ENCODE measurements around the gene ANKRD17. TPM values are rescaled to one million over a fixed set of nuclear protein-coding genes. Genes with fewer than 3 reads are reported as not detected.

Gene ANKRD17
- total and polyA plus RNA-seq, 2 of the 4 experiments (the other 2 are of a cell fraction): 28.5 to 75.3 TPM

DNA sequence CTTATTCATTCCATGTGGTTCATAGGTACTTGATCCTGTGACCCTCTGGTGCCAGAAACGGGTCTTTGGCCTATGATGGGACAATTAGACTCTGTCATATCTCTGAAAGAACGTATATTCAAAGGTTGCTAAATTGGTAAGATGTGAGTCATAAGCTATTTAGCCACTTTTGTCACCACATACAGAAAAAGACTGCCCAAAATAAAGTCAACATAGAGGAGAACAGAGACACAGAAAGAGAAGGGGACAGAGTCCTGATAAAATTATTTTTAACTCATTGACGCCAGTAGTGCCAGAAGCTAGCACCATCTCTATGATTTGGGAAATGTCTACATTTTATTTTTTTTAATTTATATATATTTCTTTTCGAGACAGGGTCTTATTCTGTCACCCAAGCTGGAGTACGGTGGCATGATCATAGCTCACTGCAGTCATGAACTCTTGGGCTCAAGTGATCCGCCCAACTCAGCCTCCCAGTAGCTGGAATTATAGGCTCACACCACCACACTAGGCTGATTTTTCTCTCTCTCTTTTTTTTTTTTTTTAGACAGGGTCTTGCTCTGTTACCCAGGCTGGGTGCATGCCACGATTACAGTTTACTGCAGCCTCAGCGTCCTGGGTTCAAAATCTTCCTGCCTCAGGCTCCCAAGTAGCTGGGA lies 96.9 kb downstream of the ANKRD17 start:
- H2AK9ac ChIP-seq (replicated peaks; ENCODE audit: low read depth, low read length, poor library complexity): no peak overlapping the region
- no peaks in the 10 kb centered on the region for H3K9me3 ChIP-seq (ENCODE audit: control insufficient read depth, insufficient read depth, low read length)
- WGBS, 2 experiments (ENCODE audit: extremely low coverage in 2 of 2, insufficient read length in 1 of 2): no CpG with 5 or more reads among the region's 8 CpGs
- H3K18ac ChIP-seq (ENCODE audit: low read depth, low read length): no peak overlapping the region
- H3K56ac ChIP-seq (ENCODE audit: extremely low read depth, insufficient read depth, low read length): no peak overlapping the region
- CTCF ChIA-PET: no interaction called here
- H4K8ac ChIP-seq (ENCODE audit: low read depth in 2 of 2, low read length in 2 of 2): no peak overlapping the region
- H3K79me1 ChIP-seq (ENCODE audit: low read depth in 1 of 2, low read length in 2 of 2): peaks cover 29 to 46% of the 10 kb centered on the region in 2 experiments
- in situ Hi-C loops (cut with MboI; ENCODE audit: low sequenced_read_pairs) (no loop called here), dilution Hi-C loops (cut with HindIII; ENCODE audit: low sequenced_read_pairs, unreplicated experiment) (no loop called here), intact Hi-C loops (cut with micrococcal nuclease) (no loop called here)
- H2BK5ac ChIP-seq (ENCODE audit: low read depth, low read length, poor library complexity, severe bottlenecking): no peak overlapping the region
- H3K23ac ChIP-seq (ENCODE audit: low read depth, low read length): no peak overlapping the region
- no peak overlapping the region for H3K4me2 ChIP-seq (ENCODE audit: low read depth, low read length)
- 0 out of 2 replicates have a peak, but pooled peaks cover 2% of the 10 kb centered on the region for H3K4me1 ChIP-seq (ENCODE audit: control insufficient read depth, insufficient read depth, low read length)
- H2BK120ac ChIP-seq (ENCODE audit: low read depth, low read length): no peak overlapping the region
- ATAC-seq (ENCODE audit: low read depth): no peak
- no TSS peak for BruUV-seq (replicated peaks)
- H2AK5ac ChIP-seq (ENCODE audit: low read depth, low read length): no peak overlapping the region
- H3K27me3 ChIP-seq (ENCODE audit: control insufficient read depth, insufficient read depth, low read length): no peaks in the 10 kb centered on the region
- H3K9ac ChIP-seq (ENCODE audit: low read depth, low read length): no peak overlapping the region
- no peak for DNase-seq
- H3K14ac ChIP-seq (replicated peaks; ENCODE audit: low read depth, low read length): no peak overlapping the region
- no peak overlapping the region for H3K4me3 ChIP-seq (ENCODE audit: insufficient read depth, low read depth, low read length)
- H4K91ac ChIP-seq (ENCODE audit: insufficient read depth, low read depth, low read length): no peak overlapping the region
- H2BK20ac ChIP-seq (ENCODE audit: low read depth, low read length): no peak overlapping the region
- peaks cover 17% of the 10 kb centered on the region for H3K36me3 ChIP-seq (ENCODE audit: control insufficient read depth, insufficient read depth, low read length)
- TF ChIP-seq CEBPB (IDR thresholded peaks at IDR 0.05; ENCODE audit: low read depth, low read length) (no peak), RAD21 (IDR thresholded peaks at IDR 0.05; ENCODE audit: low read length) (no peak), BHLHE40 (IDR thresholded peaks at IDR 0.05; ENCODE audit: low read depth, low read length) (no peak), MXI1 (IDR thresholded peaks at IDR 0.05; ENCODE audit: borderline replicate concordance, low read depth, low read length) (no peak), CHD1 (IDR thresholded peaks at IDR 0.05; ENCODE audit: low read depth, low read length) (no peak), MAFK (IDR thresholded peaks at IDR 0.05; ENCODE audit: low read depth, low read length) (no peak)
- POLR2A ChIA-PET (ENCODE audit: unreplicated experiment): no interaction called here
- H3K4ac ChIP-seq (ENCODE audit: low read depth, low read length): no peak overlapping the region
- H2AFZ ChIP-seq (replicated peaks; ENCODE audit: low read length, poor library complexity): no peak overlapping the region
- H3K27ac ChIP-seq (ENCODE audit: insufficient read depth, low read length): no peak overlapping the region
- H4K5ac ChIP-seq (ENCODE audit: low read depth, low read length): no peak overlapping the region
- H2BK15ac ChIP-seq (ENCODE audit: low read depth, low read length): no peak overlapping the region
- H3K9me1 ChIP-seq (ENCODE audit: insufficient read depth, low read length): 0 out of 2 replicates have a peak, but pooled peaks cover 2% of the 10 kb centered on the region
- peaks cover 4% of the 10 kb centered on the region; the same call in 1 of the 2 replicates for H4K20me1 ChIP-seq (ENCODE audit: insufficient read depth, low read length)

Data from IMR-90 (cell line).